ENCODE measurements around the gene POLR2L. TPM values are rescaled to one million over a fixed set of nuclear protein-coding genes. Genes with fewer than 3 reads are reported as not detected.

The POLR2L gene
- total RNA-seq, 1 experiment from 2014 or later = 117 TPM

DNA sequence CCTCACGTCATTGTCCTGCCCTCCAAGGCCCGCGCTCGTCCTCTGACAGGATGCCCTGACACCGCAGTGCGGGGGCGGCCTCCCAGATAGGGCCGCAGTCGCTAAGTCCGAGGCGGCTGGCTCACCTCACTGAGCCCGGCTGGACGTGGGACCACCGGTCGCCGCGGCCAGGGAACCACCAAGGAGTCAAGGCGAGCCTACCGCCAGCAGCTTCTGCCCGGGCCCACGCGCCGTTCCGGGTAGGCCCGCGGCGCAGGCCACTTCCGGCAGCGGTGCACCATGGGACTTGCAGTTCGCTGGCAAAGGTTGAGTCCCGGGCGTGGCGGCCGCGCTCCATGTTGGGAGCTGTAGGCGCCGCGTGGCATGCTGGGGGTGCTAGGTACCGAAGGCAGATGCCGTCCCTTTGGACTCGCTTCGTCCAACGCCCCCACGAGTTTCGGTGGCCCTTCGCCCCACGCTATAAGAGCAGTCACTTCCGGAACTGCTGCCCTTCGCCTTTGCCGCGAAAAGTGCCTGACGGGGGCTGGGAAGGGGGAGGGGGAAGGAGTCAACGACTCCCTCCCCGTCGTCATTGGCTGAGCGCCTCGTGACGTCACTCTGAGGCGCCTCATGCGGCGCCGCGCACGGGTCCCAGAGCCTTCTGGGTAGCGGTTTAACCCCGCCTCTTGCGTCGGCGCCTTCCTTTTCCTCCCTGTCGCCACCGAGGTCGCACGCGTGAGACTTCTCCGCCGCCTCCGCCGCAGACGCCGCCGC, 32.9 kb downstream of the POLR2L start, which contains the start of gene RPLP2:
RPLP2 (plus strand) TSS at position 681 of the 753 bp plus-strand sequence. CDS start 268 bp downstream, outside the sequence.
- H3K4me3 ChIP-seq (ENCODE audit: low read depth, low read length, poor library complexity, severe bottlenecking) = peak within 1 kb of the TSS; percentile 95
- peaks cover 29% of the 10 kb centered on the region for H3K36me3 ChIP-seq (ENCODE audit: insufficient read depth, low read length, poor library complexity, severe bottlenecking)
- no TSS peak for BruUV-seq (replicated peaks)
- H3K9me3 ChIP-seq (ENCODE audit: low read depth, low read length, poor library complexity, severe bottlenecking) = no peaks in the 10 kb centered on the region
- intact Hi-C loops (cut with micrococcal nuclease; ENCODE audit: unreplicated experiment) = no loop called here
- no peaks in the 10 kb centered on the region for H3K27me3 ChIP-seq (replicated peaks; ENCODE audit: insufficient read depth, low read depth, low read length, poor library complexity)
- H3K27ac ChIP-seq (ENCODE audit: low read depth, low read length, poor library complexity, severe bottlenecking) = peak within 1 kb of the TSS; percentile 99
- POLR2A ChIA-PET (ENCODE audit: low non-redundant PET) = interaction anchor here (0.8 kb wide), 1 partner anchor 10 kb away, joined by 8 read pairs; the partner anchor contains the start of gene PNPLA2
- CTCF ChIA-PET = interaction anchor here (0.5 kb wide), 1 partner anchor 20 kb away, joined by 5 read pairs; the partner anchor contains the start of gene CEND1
- peak; percentile 98 for DNase-seq (ENCODE audit: low spot score)
- peaks cover 11% of the 10 kb centered on the region for H3K4me1 ChIP-seq (ENCODE audit: insufficient read depth, low read length, poor library complexity, severe bottlenecking)
- no peak for TF ChIP-seq EZH2 (IDR thresholded peaks at IDR 0.05; ENCODE audit: borderline replicate concordance, low read depth, low read length, poor library complexity, severe bottlenecking)
- TF ChIP-seq, protein P1, sequence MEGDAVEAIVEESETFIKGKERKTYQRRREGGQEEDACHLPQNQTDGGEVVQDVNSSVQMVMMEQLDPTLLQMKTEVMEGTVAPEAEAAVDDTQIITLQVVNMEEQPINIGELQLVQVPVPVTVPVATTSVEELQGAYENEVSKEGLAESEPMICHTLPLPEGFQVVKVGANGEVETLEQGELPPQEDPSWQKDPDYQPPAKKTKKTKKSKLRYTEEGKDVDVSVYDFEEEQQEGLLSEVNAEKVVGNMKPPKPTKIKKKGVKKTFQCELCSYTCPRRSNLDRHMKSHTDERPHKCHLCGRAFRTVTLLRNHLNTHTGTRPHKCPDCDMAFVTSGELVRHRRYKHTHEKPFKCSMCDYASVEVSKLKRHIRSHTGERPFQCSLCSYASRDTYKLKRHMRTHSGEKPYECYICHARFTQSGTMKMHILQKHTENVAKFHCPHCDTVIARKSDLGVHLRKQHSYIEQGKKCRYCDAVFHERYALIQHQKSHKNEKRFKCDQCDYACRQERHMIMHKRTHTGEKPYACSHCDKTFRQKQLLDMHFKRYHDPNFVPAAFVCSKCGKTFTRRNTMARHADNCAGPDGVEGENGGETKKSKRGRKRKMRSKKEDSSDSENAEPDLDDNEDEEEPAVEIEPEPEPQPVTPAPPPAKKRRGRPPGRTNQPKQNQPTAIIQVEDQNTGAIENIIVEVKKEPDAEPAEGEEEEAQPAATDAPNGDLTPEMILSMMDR (conservative IDR thresholded peaks at IDR 0.05; ENCODE audit: low read depth, low read length) = no peak

DNA sequence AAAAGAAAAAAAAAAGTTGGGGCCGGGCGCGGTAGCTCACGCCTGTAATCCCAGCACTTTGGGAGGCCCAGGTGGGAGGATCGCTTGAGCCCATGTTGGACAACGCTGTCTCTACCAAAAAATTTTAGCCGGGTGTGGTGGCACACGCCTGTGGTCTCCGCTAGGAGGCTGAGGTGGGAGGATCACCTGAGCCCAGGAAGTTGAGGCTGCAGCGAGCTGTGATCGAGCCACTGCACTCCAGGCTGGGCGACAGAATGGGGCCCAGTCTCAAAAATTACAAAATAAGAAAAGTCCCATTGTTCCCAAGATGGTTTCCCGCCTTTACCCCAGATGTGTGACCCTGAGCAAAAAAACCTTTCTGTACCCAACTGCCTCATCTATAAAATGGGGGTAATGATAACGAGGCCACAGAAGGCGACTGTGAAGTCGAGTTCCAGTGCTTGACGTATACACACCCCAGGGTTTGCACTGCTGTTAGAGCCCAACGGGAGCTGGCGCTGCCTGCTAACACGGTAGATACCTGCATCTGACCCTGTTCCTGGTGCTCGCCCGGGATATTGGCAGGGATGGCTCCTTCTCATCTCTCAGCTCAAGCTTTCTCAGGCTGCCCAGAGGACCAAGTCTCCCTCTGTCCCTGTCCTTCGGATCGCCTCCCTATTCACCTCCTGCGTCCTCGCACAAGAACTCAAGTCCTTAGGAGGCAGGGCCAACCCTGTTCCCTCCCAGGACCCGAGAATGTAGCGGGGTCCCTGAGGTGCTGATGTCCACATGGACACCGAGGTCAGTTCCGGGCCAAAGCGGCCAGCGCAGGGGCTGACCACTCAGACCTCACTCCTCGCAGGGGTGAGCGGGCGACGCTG, 33.7 kb downstream of the POLR2L start:
- ChIA-PET POLR2A (ENCODE audit: low non-redundant PET) (no interaction called here), CTCF (interaction anchor here (0.5 kb wide), 1 partner anchor 19 kb away, joined by 5 read pairs; the partner anchor contains the start of gene CEND1)
- TSS peak; percentile 62 for BruUV-seq (replicated peaks)
- Histone ChIP-seq H3K9me3 (ENCODE audit: low read depth, low read length, poor library complexity, severe bottlenecking) (no peaks in the 10 kb centered on the region), H3K4me1 (ENCODE audit: insufficient read depth, low read length, poor library complexity, severe bottlenecking) (peaks cover 11% of the 10 kb centered on the region), H3K27ac (ENCODE audit: low read depth, low read length, poor library complexity, severe bottlenecking) (peak overlapping the region; percentile 99), H3K27me3 (replicated peaks; ENCODE audit: insufficient read depth, low read depth, low read length, poor library complexity) (no peaks in the 10 kb centered on the region), H3K36me3 (ENCODE audit: insufficient read depth, low read length, poor library complexity, severe bottlenecking) (peaks cover 27% of the 10 kb centered on the region), H3K4me3 (ENCODE audit: low read depth, low read length, poor library complexity, severe bottlenecking) (peak overlapping the region; percentile 95)
- intact Hi-C loops (cut with micrococcal nuclease; ENCODE audit: unreplicated experiment) = no loop called here
- TF ChIP-seq EZH2 (IDR thresholded peaks at IDR 0.05; ENCODE audit: borderline replicate concordance, low read depth, low read length, poor library complexity, severe bottlenecking) = no peak
- TF ChIP-seq, protein P1 (conservative IDR thresholded peaks at IDR 0.05; ENCODE audit: low read depth, low read length) = no peak
- DNase-seq (ENCODE audit: low spot score) = no peak

DNA sequence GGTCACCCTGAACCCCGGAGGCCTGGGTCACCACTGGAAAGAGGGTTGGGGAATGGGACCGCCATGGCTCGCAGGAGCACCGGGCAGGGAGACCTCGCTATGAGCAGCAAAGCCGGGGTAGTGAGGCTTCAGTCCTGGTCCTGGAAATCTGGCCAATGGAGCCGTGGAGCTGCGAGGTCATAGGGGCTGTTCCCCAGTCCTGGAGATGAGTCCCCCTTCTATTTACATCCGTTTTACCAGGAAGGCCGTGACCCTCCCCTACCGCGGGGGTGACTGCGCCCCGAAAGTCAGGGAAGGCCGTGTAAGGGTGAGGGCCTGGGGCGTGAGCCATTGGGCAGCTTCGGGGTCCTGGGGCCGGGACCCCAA, 37.7 kb downstream of the POLR2L start:
- Histone ChIP-seq H3K36me3 (ENCODE audit: insufficient read depth, low read length, poor library complexity, severe bottlenecking) (peaks cover 7% of the 10 kb centered on the region), H3K4me1 (ENCODE audit: insufficient read depth, low read length, poor library complexity, severe bottlenecking) (no peaks in the 10 kb centered on the region), H3K27ac (ENCODE audit: low read depth, low read length, poor library complexity, severe bottlenecking) (peak overlapping the region; percentile 86), H3K27me3 (replicated peaks; ENCODE audit: insufficient read depth, low read depth, low read length, poor library complexity) (no peaks in the 10 kb centered on the region), H3K4me3 (ENCODE audit: low read depth, low read length, poor library complexity, severe bottlenecking) (peak overlapping the region; percentile 69), H3K9me3 (ENCODE audit: low read depth, low read length, poor library complexity, severe bottlenecking) (no peaks in the 10 kb centered on the region)
- POLR2A ChIA-PET (ENCODE audit: low non-redundant PET) = no interaction called here
- no TSS peak for BruUV-seq (replicated peaks)
- TF ChIP-seq, protein P1 (conservative IDR thresholded peaks at IDR 0.05; ENCODE audit: low read depth, low read length) = no peak
- TF ChIP-seq EZH2 (IDR thresholded peaks at IDR 0.05; ENCODE audit: borderline replicate concordance, low read depth, low read length, poor library complexity, severe bottlenecking) = no peak
- CTCF ChIA-PET = no interaction called here
- intact Hi-C loops (cut with micrococcal nuclease; ENCODE audit: unreplicated experiment) = no loop called here
- DNase-seq (ENCODE audit: low spot score) = no peak

Data from A673 (cell line).